Dedifferentiated amniotic fluid mesenchymal stem cell (primary cell): ENCODE results near the gene DYNLRB2.

Experiments
- DNase-seq: peaks from one replicate; pipeline ENCODE4 v3.0.0-alpha.2; 2016; ENCODE audit errors: extremely low spot score

Gene DYNLRB2

DNA sequence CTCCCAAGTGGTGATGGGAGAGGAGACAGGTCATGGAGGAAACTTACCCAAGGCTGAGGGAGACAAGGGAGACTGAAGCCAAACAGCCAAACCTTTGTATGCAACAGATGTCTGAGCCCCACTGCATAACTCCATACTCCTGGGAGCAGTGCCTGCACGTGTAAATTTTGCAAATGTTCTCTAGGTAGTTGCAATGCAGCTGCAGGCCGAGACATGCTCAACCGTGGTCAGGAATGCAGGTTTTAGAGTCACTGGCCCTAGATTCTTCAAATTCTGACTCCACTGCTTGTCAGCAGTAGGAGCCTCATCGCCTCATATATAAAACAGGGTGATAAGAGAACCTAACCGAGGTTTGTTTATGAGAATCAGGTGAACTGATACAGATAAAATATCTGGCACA is 11.5 kb downstream of the DYNLRB2 start:
- no peak for DNase-seq

DNA sequence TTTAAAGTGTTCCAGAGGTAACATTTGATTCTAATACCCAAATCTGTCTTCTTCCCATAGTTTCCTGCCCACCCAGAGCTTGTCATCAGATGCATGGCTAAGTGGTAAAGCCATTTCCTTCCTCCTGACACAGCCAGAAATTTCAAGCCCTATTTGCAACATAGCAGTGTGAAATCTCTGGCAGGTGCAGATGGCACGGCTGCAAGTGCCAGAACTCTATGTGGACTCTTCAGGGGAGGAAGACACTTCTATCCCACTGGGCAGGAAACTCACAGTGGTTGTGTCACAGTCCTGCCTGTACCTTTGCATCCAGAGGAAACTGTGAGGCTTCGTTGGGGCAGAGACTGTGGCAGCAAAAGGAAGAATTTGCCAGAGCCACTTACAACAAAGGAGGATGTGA is 13.2 kb downstream of the DYNLRB2 start:
- no peak for DNase-seq

GRCh38 chr16:80556481-80556880 is 15.7 kb downstream of the DYNLRB2 start:
- DNase-seq, result no peak

GRCh38 chr16:80557037-80557436 is 16.2 kb downstream of the DYNLRB2 start:
- DNase-seq, result no peak

- no peak for DNase-seq
Observed at GRCh38 chr16:80559369-80559768, 18.6 kb downstream of the DYNLRB2 start.

- no peak for DNase-seq
Observed at GRCh38 chr16:80563066-80563465, 22.3 kb downstream of the DYNLRB2 start.

- DNase-seq, result no peak
Observed at GRCh38 chr16:80564394-80564793, 23.6 kb downstream of the DYNLRB2 start.

GRCh38 chr16:80569440-80570105 is 28.8 kb downstream of the DYNLRB2 start:
- DNase-seq, result no peak

GRCh38 chr16:80570106-80570478 is 29.3 kb downstream of the DYNLRB2 start:
- no peak for DNase-seq

DNA sequence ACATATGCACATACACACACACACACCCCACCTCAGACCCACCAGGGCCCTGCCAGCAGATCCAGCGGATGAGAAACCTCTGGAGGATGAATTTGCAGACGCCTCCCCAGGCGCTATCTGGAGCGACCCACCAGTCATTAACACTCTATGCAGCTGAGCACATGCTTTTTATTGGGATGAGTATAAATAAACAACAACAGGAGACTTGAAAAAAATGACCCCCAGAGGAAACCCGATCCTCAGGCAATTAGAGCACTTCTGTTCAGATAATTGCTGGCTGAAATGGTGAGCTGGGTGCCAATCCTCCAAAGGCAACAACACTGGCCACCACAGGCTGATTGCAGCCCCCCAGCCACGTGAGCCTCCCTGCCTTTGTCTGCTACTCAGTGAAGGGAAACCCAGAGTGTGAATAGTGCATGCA is 32.9 kb downstream of the DYNLRB2 start:
- no peak for DNase-seq

GRCh38 chr16:80576343-80576912 is 35.6 kb downstream of the DYNLRB2 start:
- DNase-seq, result no peak

DNA sequence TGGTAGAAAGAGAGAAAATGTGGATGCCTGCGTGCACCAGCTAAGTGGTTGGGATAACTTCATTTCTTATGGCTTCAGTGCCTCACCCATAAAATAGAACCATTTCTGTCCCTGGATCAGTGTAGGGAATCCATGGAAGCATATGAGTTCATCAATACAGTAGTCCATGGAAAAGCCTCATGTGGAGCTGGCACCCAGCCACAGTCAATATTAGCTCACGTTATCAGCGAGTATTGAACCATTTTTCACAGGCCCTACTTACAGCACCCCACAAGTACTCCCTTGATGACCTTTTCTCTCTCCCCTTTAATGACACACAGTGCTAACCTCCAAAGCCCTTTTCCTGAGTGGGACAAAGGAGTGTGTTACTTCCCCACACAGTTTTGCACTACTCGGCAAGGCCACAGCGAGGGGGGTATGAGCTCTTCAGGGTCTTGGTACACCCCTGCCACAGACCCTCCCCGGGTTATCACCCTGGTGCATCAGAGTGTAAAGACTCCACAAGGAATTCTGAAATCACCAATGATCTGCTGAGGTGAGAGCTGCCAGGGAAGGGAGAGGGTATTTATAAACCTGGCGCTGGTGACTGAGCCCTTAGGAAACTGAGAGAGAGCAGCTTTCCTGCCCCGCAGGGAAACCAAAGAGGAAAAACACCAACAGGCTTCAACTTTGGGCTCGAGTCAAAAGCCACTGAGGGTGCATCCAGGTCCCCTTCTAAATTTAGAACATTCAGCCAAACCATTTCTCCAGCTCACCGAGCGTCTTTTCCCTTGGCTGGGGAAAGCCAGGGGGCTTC is 36.9 kb downstream of the DYNLRB2 start:
- DNase-seq, result no peak

DNA sequence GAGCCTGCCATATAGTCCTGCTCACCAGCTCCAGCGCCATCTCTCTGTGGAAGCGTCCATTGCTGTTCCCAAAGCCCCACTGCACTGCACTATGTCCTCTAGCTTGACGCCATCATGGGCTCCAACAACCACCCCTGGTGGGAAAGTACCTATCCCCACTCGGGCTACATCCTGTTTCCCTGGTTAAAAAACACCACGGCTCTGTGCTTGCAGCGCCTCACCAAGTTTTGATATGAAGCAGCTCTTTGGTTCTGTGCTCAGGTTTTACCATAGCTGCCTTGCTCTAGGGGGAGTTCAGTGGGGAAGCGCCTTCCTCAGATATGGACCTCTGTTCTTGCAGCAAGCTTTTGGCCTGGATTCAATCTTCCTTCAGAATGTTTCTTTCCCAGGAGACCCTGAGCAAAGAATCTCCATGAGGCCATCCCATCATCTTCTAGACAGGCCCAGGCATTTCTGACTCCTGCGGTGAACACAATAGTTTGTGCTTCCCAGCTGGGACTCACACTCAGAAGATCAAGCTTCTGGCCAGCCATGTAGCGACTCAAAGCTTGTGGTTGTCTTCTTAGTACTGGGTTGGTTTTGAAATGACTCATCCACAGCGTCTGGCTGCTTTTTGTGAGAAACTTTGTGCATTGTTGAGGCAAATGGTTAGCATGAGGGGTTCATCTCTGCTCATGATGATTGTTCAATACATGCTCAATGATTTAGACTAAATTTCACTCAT is 39.5 kb downstream of the DYNLRB2 start:
- no peak for DNase-seq

- peak; percentile 16 for DNase-seq
Observed at GRCh38 chr16:80583466-80583865, 42.7 kb downstream of the DYNLRB2 start.

DNA sequence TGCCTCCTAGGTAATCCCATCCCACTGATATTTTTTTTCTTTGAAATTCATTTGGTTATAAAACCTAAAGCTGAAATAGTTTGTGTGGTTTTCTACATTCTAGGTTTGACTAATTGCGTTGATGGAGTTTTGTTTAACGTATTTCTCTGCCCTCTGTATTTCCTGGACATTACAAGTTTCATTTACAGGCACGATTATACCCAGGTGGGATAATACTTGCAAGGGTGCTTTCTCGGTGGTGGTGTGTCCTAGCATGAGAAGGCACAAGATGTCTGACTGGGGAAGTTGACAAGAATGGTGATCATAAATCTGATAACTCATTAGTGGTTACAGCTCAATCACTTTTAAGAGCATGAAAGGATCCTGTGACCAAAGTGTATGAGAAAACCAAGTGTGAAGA is 45.0 kb downstream of the DYNLRB2 start:
- no peak for DNase-seq

DNA sequence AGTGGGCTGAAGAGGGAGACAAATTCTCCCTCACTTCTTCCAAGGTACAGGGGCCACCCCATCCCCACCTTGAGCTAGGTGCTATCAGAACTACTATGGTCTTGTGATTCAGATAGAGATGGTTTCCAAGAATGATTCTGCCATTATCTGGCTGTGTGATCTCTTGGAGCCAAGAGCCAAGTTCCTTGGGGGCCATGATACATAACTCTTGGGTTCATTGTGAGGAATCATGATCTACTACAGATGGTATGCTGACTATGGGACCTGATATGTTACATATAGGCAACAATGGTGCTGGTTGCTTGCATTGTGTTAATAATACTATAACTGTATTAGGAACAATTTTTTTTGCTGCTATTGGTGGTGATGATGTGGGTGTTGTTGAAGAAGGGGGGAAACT is 45.7 kb downstream of the DYNLRB2 start:
- no peak for DNase-seq

DNA sequence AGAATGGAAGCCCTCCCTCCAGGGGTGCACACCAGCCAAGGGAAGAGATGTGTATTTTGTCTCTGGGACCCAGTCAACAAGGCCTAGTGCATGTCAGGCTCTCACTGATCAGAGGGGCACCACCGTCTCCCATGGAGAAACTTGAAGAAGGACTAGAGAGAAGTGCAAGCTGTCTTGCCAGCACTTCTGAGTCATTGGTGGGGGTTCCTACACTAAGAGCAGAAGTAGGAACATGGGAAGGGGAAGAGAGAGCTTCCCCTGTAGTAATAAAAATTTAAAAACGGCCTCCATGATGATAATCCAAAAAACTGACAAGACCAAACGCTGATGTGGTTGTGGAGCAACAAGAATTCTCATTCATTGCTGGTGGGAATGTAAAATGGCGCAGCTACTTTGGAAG is 46.3 kb downstream of the DYNLRB2 start:
- DNase-seq, result no peak

GRCh38 chr16:80591071-80591915 is 50.5 kb downstream of the DYNLRB2 start:
- DNase-seq, result no peak

- no peak for DNase-seq
Observed at GRCh38 chr16:80592273-80592672, 51.5 kb downstream of the DYNLRB2 start.

DNA sequence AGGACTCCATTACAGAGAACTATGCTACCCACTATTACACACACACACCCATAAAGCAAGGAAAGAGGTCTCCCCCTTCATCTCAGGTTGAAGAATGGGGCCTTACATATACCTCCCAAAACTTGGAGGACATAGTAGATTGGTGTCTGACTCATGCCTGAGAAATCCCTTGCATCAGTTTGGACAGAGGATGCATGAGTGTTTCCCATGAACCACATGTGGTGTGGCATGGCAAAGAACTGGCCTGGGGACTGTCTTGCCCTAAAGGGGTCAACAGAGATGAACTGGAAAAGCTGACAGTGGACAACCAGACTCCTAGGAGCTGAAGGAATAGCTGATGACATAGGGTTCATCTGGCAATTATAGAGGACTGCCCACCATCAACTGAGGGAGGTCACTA is 54.0 kb downstream of the DYNLRB2 start:
- DNase-seq, result no peak

DNA sequence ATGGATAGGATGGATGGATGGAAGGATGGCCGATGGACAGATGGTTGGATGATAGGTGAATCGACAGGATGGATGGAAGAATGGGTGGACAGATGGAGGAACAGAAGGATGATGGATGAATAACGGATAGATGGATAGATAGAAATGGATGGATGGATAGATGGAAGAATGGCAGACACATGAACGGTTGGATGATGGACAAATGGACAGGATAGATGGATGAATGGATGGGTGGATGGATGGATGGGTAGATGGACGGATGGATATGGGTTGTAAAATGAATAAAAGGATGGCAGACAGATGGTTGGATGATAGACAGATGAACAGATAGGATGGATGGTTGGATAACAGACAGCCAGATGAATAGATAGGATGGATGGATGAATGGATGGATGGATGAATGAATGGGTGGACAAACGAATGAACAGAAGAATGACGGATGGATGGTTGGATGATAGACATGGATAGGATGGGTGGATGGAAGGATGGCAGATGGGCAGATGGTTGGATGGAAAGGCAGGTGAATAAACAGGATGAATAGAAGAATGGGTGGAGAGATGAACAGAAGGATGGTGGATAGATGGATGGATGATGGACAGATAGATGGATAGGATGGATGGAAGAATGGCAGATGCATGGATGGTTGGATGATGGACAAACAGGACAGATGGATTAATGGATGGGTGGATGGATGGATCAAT is 55.9 kb downstream of the DYNLRB2 start:
- no peak for DNase-seq
